Stimulated activated naive B cell treated with anti-CD40 and anti-IgM and Interleukin-4, amounts not matched to agents 10 μg/mL and 1 μg/mL and 100 μg/mL, for 72 hours (primary cell): Measurements from ENCODE around the gene TCAP.

Source experiments
- ATAC-seq, 2 donors: fragments of 150-1000 bp; cut with Tn5 transposase; replicated peaks; 2 replicates each; pipeline ENCODE4 v1.10.0; 2021; ENCODE audit warnings: moderate library complexity in 1 of 2
- DNase-seq: peaks from one replicate; pipeline ENCODE4 v3.0.0; 2021
- H3K27ac Mint-ChIP-seq: one replicate; pipeline ENCODE4 v1.8.0; 2022; ENCODE audit warnings: mild to moderate bottlenecking, mixed read lengths
- H3K27me3 Mint-ChIP-seq, 2 donors: one replicate each; pipeline ENCODE4 v1.8.0; 2022; ENCODE audit warnings: mixed read lengths in 2 of 2
- H3K36me3 Mint-ChIP-seq, 2 donors: one replicate each; pipeline ENCODE4 v1.8.0; 2022; ENCODE audit warnings: mixed read lengths in 2 of 2, mild to moderate bottlenecking in 1 of 2
- H3K4me1 Mint-ChIP-seq, 2 donors: one replicate each; pipeline ENCODE4 v1.8.0; 2022; ENCODE audit warnings: mixed read lengths in 2 of 2, mild to moderate bottlenecking in 1 of 2
- H3K4me3 Mint-ChIP-seq, 2 donors: one replicate each; pipeline ENCODE4 v1.8.0; 2022; ENCODE audit warnings: mild to moderate bottlenecking in 2 of 2, mixed read lengths in 2 of 2, moderate library complexity in 1 of 2
- H3K9me3 Mint-ChIP-seq, 2 donors: one replicate each; pipeline ENCODE4 v1.8.0; 2022; ENCODE audit warnings: mixed read lengths in 2 of 2, mild to moderate bottlenecking in 1 of 2

The TCAP gene

GRCh38 chr17:39672522-39673334 lies 7.6 kb downstream of the TCAP start:
- Mint-ChIP-seq H3K4me3 (no peak overlapping the region), H3K9me3 (no peaks in the 10 kb centered on the region), H3K36me3 (peaks cover 8 to 10% of the 10 kb centered on the region in 2 donors), H3K4me1 (peaks cover 53 to 89% of the 10 kb centered on the region in 2 donors), H3K27ac (peak overlapping the region; percentile 47), H3K27me3 (peaks cover 6 to 14% of the 10 kb centered on the region in 2 donors)
- no peak for ATAC-seq
- DNase-seq = no peak

- Mint-ChIP-seq H3K27ac (peak overlapping the region; percentile 42), H3K27me3 (peaks cover 4 to 11% of the 10 kb centered on the region in 2 donors), H3K36me3 (peaks cover 6 to 10% of the 10 kb centered on the region in 2 donors), H3K9me3 (no peaks in the 10 kb centered on the region), H3K4me3 (no peak overlapping the region), H3K4me1 (peaks cover 60 to 89% of the 10 kb centered on the region in 2 donors)
- ATAC-seq (no peak), DNase-seq (no peak)
Observed at GRCh38 chr17:39673335-39674081, 8.4 kb downstream of the TCAP start.

GRCh38 chr17:39674179-39674578 lies 9.0 kb downstream of the TCAP start:
- no peak overlapping the region for H3K4me3 Mint-ChIP-seq
- H3K27me3 Mint-ChIP-seq = peaks cover 0 to 6% of the 10 kb centered on the region in 2 donors
- DNase-seq = no peak
- no peaks in the 10 kb centered on the region for H3K9me3 Mint-ChIP-seq
- peaks cover 4 to 16% of the 10 kb centered on the region in 2 donors for H3K36me3 Mint-ChIP-seq
- peak overlapping the region; percentile 42 for H3K27ac Mint-ChIP-seq
- no peak for ATAC-seq
- peaks cover 63 to 89% of the 10 kb centered on the region in 2 donors for H3K4me1 Mint-ChIP-seq

GRCh38 chr17:39674702-39675389 lies 9.7 kb downstream of the TCAP start:
- DNase-seq = peak; percentile 54
- Mint-ChIP-seq H3K27ac (peak overlapping the region; percentile 88), H3K4me3 (peak overlapping the region; percentile 49 to 70), H3K36me3 (peaks cover 4 to 16% of the 10 kb centered on the region in 2 donors), H3K9me3 (no peaks in the 10 kb centered on the region), H3K27me3 (peaks cover 0 to 6% of the 10 kb centered on the region in 2 donors), H3K4me1 (peaks cover 70 to 92% of the 10 kb centered on the region in 2 donors)
- ATAC-seq = peak; percentile 62 to 73

GRCh38 chr17:39675390-39676082 lies 10.4 kb downstream of the TCAP start:
- Mint-ChIP-seq H3K27me3 (peaks cover 0 to 6% of the 10 kb centered on the region in 2 donors), H3K4me3 (peak overlapping the region; percentile 49 to 70), H3K9me3 (no peaks in the 10 kb centered on the region), H3K36me3 (peaks cover 4 to 18% of the 10 kb centered on the region in 2 donors), H3K27ac (peak overlapping the region; percentile 88), H3K4me1 (peaks cover 75 to 96% of the 10 kb centered on the region in 2 donors)
- ATAC-seq (peak; percentile 4 to 7), DNase-seq (no peak)

- Mint-ChIP-seq H3K4me1 (peaks cover 80 to 100% of the 10 kb centered on the region in 2 donors), H3K9me3 (no peaks in the 10 kb centered on the region), H3K27ac (peak overlapping the region; percentile 88), H3K27me3 (peaks cover 0 to 6% of the 10 kb centered on the region in 2 donors), H3K36me3 (peaks cover 4 to 20% of the 10 kb centered on the region in 2 donors), H3K4me3 (peak overlapping the region in 1 of 2 donors; percentile 22)
- ATAC-seq (peak; percentile 57 to 68), DNase-seq (peak; percentile 36)
Observed at GRCh38 chr17:39676198-39676819, 11.2 kb downstream of the TCAP start.

- DNase-seq (no peak), ATAC-seq (no peak)
- Mint-ChIP-seq H3K9me3 (no peaks in the 10 kb centered on the region), H3K36me3 (peaks cover 2 to 20% of the 10 kb centered on the region in 2 donors), H3K27me3 (peaks cover 0 to 1% of the 10 kb centered on the region in 2 donors), H3K27ac (peak overlapping the region; percentile 44), H3K4me3 (no peak overlapping the region), H3K4me1 (peaks cover 76 to 97% of the 10 kb centered on the region in 2 donors)
Observed at GRCh38 chr17:39677072-39677471, 11.9 kb downstream of the TCAP start.

- H3K9me3 Mint-ChIP-seq = no peaks in the 10 kb centered on the region
- H3K27me3 Mint-ChIP-seq = no peaks in the 10 kb centered on the region
- peaks cover 72 to 90% of the 10 kb centered on the region in 2 donors for H3K4me1 Mint-ChIP-seq
- peak overlapping the region in 1 of 2 donors; percentile 39 for H3K4me3 Mint-ChIP-seq
- peaks cover 2 to 16% of the 10 kb centered on the region in 2 donors for H3K36me3 Mint-ChIP-seq
- no peak for DNase-seq
- H3K27ac Mint-ChIP-seq = peak overlapping the region; percentile 74
- no peak for ATAC-seq
Observed at GRCh38 chr17:39677542-39678339, 12.6 kb downstream of the TCAP start.

- Mint-ChIP-seq H3K27me3 (no peaks in the 10 kb centered on the region), H3K36me3 (peaks cover 4 to 21% of the 10 kb centered on the region in 2 donors), H3K4me1 (peaks cover 67 to 82% of the 10 kb centered on the region in 2 donors), H3K4me3 (peak overlapping the region in 1 of 2 donors; percentile 39), H3K27ac (peak overlapping the region; percentile 91), H3K9me3 (no peaks in the 10 kb centered on the region)
- no peak for DNase-seq
- no peak for ATAC-seq
Observed at GRCh38 chr17:39678340-39679116, 13.4 kb downstream of the TCAP start.

GRCh38 chr17:39679521-39680192 lies 14.5 kb downstream of the TCAP start:
- Mint-ChIP-seq H3K4me3 (peak overlapping the region; percentile 40 to 48), H3K9me3 (no peaks in the 10 kb centered on the region), H3K27ac (peak overlapping the region; percentile 91), H3K27me3 (no peaks in the 10 kb centered on the region), H3K36me3 (peaks cover 9 to 28% of the 10 kb centered on the region in 2 donors), H3K4me1 (peaks cover 60 to 71% of the 10 kb centered on the region in 2 donors)
- peak; percentile 53 to 58 for ATAC-seq
- DNase-seq = no peak

- no peak for DNase-seq
- Mint-ChIP-seq H3K9me3 (peaks cover 1 to 3% of the 10 kb centered on the region in 2 donors), H3K27me3 (no peaks in the 10 kb centered on the region), H3K36me3 (peaks cover 12 to 34% of the 10 kb centered on the region in 2 donors), H3K4me1 (peaks cover 37 to 41% of the 10 kb centered on the region in 2 donors), H3K4me3 (no peak overlapping the region), H3K27ac (no peak overlapping the region)
- no peak for ATAC-seq
Observed at GRCh38 chr17:39683295-39683939, 18.3 kb downstream of the TCAP start.
